ENCODE data around the gene RNF222.

GRCh38 chr17:8401107-8401506, 3.5 kb upstream of the RNF222 start:
- TF ChIP-seq, protein P1, sequence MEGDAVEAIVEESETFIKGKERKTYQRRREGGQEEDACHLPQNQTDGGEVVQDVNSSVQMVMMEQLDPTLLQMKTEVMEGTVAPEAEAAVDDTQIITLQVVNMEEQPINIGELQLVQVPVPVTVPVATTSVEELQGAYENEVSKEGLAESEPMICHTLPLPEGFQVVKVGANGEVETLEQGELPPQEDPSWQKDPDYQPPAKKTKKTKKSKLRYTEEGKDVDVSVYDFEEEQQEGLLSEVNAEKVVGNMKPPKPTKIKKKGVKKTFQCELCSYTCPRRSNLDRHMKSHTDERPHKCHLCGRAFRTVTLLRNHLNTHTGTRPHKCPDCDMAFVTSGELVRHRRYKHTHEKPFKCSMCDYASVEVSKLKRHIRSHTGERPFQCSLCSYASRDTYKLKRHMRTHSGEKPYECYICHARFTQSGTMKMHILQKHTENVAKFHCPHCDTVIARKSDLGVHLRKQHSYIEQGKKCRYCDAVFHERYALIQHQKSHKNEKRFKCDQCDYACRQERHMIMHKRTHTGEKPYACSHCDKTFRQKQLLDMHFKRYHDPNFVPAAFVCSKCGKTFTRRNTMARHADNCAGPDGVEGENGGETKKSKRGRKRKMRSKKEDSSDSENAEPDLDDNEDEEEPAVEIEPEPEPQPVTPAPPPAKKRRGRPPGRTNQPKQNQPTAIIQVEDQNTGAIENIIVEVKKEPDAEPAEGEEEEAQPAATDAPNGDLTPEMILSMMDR (IDR thresholded peaks at IDR 0.05 in 2 of 3, conservative IDR thresholded peaks at IDR 0.05 in 1 of 3; ENCODE audit: control insufficient read depth in 2 of 3, extremely low read depth in 1 of 3, insufficient read depth in 1 of 3, low read depth in 3 of 3, low read length in 3 of 3), result no peak
- TF ChIP-seq HCFC1 (IDR thresholded peaks at IDR 0.05; ENCODE audit: low read length) (no peak), GABPA (IDR thresholded peaks at IDR 0.05; ENCODE audit: low read depth) (no peak), SP1 (IDR thresholded peaks at IDR 0.05; ENCODE audit: low read depth, low read length) (no peak), CBFB (IDR thresholded peaks at IDR 0.05; ENCODE audit: low read depth) (no peak), POLR2A (IDR thresholded peaks at IDR 0.05; ENCODE audit: low read depth, low read length) (no peak), MAX (IDR thresholded peaks at IDR 0.05; ENCODE audit: low read depth, low read length) (no peak), NFXL1 (IDR thresholded peaks at IDR 0.05; ENCODE audit: borderline replicate concordance) (no peak)
